ENCODE results near the gene TMED4.

DNA sequence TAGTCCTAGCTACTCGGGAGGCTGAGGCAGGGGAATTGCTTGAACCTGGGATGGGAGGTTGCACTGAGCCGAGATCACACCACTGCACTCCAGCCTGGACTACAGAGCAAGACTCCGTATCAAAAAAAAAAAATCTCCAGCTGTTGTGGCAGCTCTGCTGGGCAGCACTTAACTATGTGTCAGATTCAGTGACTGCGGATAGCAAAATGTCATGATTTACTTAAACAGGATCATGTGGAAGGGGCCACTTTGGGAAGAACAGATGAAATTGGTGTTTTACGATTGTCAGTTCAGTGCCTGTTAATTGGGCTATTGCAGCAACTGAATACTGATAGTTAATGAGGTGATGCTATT is 39.7 kb upstream of the TMED4 start:
- TF ChIP-seq, protein P1, sequence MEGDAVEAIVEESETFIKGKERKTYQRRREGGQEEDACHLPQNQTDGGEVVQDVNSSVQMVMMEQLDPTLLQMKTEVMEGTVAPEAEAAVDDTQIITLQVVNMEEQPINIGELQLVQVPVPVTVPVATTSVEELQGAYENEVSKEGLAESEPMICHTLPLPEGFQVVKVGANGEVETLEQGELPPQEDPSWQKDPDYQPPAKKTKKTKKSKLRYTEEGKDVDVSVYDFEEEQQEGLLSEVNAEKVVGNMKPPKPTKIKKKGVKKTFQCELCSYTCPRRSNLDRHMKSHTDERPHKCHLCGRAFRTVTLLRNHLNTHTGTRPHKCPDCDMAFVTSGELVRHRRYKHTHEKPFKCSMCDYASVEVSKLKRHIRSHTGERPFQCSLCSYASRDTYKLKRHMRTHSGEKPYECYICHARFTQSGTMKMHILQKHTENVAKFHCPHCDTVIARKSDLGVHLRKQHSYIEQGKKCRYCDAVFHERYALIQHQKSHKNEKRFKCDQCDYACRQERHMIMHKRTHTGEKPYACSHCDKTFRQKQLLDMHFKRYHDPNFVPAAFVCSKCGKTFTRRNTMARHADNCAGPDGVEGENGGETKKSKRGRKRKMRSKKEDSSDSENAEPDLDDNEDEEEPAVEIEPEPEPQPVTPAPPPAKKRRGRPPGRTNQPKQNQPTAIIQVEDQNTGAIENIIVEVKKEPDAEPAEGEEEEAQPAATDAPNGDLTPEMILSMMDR (IDR thresholded peaks at IDR 0.05; ENCODE audit: poor library complexity, severe bottlenecking) = no peak
- TF ChIP-seq RAD21 (conservative IDR thresholded peaks at IDR 0.05) = no peak
- no peak for TF ChIP-seq SMC3 (conservative IDR thresholded peaks at IDR 0.05; ENCODE audit: poor library complexity)
- TF ChIP-seq EP300 (conservative IDR thresholded peaks at IDR 0.05; ENCODE audit: poor library complexity, severe bottlenecking) = no peak
- no peak for TF ChIP-seq POLR2AphosphoS5 (IDR thresholded peaks at IDR 0.05)
- no peak for TF ChIP-seq EZH2 (IDR thresholded peaks at IDR 0.05; ENCODE audit: borderline replicate concordance, insufficient read depth, low read length, poor library complexity, severe bottlenecking)
- no peak for TF ChIP-seq MXI1 (conservative IDR thresholded peaks at IDR 0.05; ENCODE audit: poor library complexity, severe bottlenecking)
